Skeletal muscle satellite cell (primary cell): Measurements from ENCODE around the gene MARVELD3. TPM values are rescaled to one million over a fixed set of nuclear protein-coding genes. Genes with fewer than 3 reads are reported as not detected.
"Not testable (repeated sequence)": the region's sequence is repeated elsewhere in the genome, so short reads cannot be mapped to it uniquely, and the experiment has no call there.

Source experiments
- H3K27me3 ChIP-seq: 2 replicates; pipeline ENCODE4 v1.7.0; 2013; ENCODE audit warnings: low read length; ENCODE audit not compliant: control insufficient read depth, insufficient read depth
- H3K36me3 ChIP-seq: 2 replicates; pipeline ENCODE4 v1.7.0; 2013; ENCODE audit warnings: mild to moderate bottlenecking, control low read depth, low read length; ENCODE audit not compliant: insufficient read depth
- H3K4me1 ChIP-seq: 2 replicates; pipeline ENCODE4 v1.7.0; 2013; ENCODE audit warnings: low read length; ENCODE audit not compliant: control insufficient read depth, insufficient read depth
- H3K4me2 ChIP-seq: 2 replicates; pipeline ENCODE4 v1.7.0; 2013; ENCODE audit warnings: mild to moderate bottlenecking, low read length
- H3K4me3 ChIP-seq: 2 replicates; pipeline ENCODE4 v1.7.0; 2013; ENCODE audit warnings: low read length
- H3K9ac ChIP-seq: 2 replicates; pipeline ENCODE4 v1.7.0; 2013; ENCODE audit warnings: mild to moderate bottlenecking, low read depth, low read length, moderate library complexity
- H3K9me3 ChIP-seq: replicated peaks from 2 replicates; pipeline ENCODE4 v1.7.0; 2013; ENCODE audit warnings: mild to moderate bottlenecking, control low read depth, low read length
- small RNA-seq: library from RNA; depleted of rRNA; stranded (forward); fragments of <200 nt; gene quantifications from one replicate; pipeline ENCODE3, GENCODE V24; 2012

Gene MARVELD3

GRCh38 chr16:71672803-71673581 is 47.0 kb downstream of the MARVELD3 start:
- Histone ChIP-seq H3K9ac (no peak overlapping the region), H3K9me3 (no peaks in the 10 kb centered on the region), H3K27me3 (no peaks in the 10 kb centered on the region), H3K4me2 (no peak overlapping the region), H3K36me3 (peaks cover 62% of the 10 kb centered on the region), H3K4me1 (no peaks in the 10 kb centered on the region), H3K4me3 (no peak overlapping the region)

GRCh38 chr16:71673582-71673973 is 47.6 kb downstream of the MARVELD3 start:
- H3K9me3 ChIP-seq: no peaks in the 10 kb centered on the region
- no peak overlapping the region for H3K4me3 ChIP-seq
- H3K4me2 ChIP-seq: no peak overlapping the region
- H3K27me3 ChIP-seq: no peaks in the 10 kb centered on the region
- no peaks in the 10 kb centered on the region for H3K4me1 ChIP-seq
- no peak overlapping the region for H3K9ac ChIP-seq
- peaks cover 67% of the 10 kb centered on the region for H3K36me3 ChIP-seq

- H3K4me3 ChIP-seq: no peak overlapping the region
- no peak overlapping the region for H3K4me2 ChIP-seq
- no peaks in the 10 kb centered on the region for H3K27me3 ChIP-seq
- no peak overlapping the region for H3K9ac ChIP-seq
- H3K36me3 ChIP-seq: peaks cover 67% of the 10 kb centered on the region
- H3K4me1 ChIP-seq: no peaks in the 10 kb centered on the region
- no peaks in the 10 kb centered on the region for H3K9me3 ChIP-seq
These were observed 48.2 kb downstream of the MARVELD3 start for GRCh38 chr16:71674229-71674628.

GRCh38 chr16:71675380-71675779 is 49.4 kb downstream of the MARVELD3 start:
- H3K4me2 ChIP-seq: no peak overlapping the region
- H3K9me3 ChIP-seq: no peaks in the 10 kb centered on the region
- no peaks in the 10 kb centered on the region for H3K4me1 ChIP-seq
- no peaks in the 10 kb centered on the region for H3K27me3 ChIP-seq
- peaks cover 60% of the 10 kb centered on the region for H3K36me3 ChIP-seq
- no peak overlapping the region for H3K9ac ChIP-seq
- no peak overlapping the region for H3K4me3 ChIP-seq

GRCh38 chr16:71676236-71676635 is 50.3 kb downstream of the MARVELD3 start:
- no peak overlapping the region for H3K4me3 ChIP-seq
- H3K27me3 ChIP-seq: no peaks in the 10 kb centered on the region
- H3K36me3 ChIP-seq: peaks cover 57% of the 10 kb centered on the region
- H3K9ac ChIP-seq: no peak overlapping the region
- no peaks in the 10 kb centered on the region for H3K9me3 ChIP-seq
- no peaks in the 10 kb centered on the region for H3K4me1 ChIP-seq
- no peak overlapping the region for H3K4me2 ChIP-seq

GRCh38 chr16:71681360-71681759 is 55.4 kb downstream of the MARVELD3 start:
- Histone ChIP-seq H3K9ac (no peak overlapping the region), H3K9me3 (no peaks in the 10 kb centered on the region), H3K4me3 (no peak overlapping the region), H3K4me2 (no peak overlapping the region), H3K27me3 (no peaks in the 10 kb centered on the region), H3K4me1 (no peaks in the 10 kb centered on the region), H3K36me3 (peaks cover 34% of the 10 kb centered on the region)

GRCh38 chr16:71684280-71684679 is 58.3 kb downstream of the MARVELD3 start:
- H3K4me2 ChIP-seq, H3K9ac ChIP-seq, H3K27me3 ChIP-seq, H3K4me1 ChIP-seq, H3K9me3 ChIP-seq, H3K4me3 ChIP-seq: not testable (repeated sequence)
- H3K36me3 ChIP-seq: peaks cover 45% of the 10 kb centered on the region

Small RNAs within 50 kb of the gene (small RNA-seq; reads per million reads assigned to genes)
- not detected for gene RNU6-208P
